HG03139 (cell line): ENCODE results near the gene CCNG1.
A peak's percentile ranks its signal among the peaks of the same experiment; 100 is the strongest.
"Not testable (repeated sequence)": the region's sequence is repeated elsewhere in the genome, so short reads cannot be mapped to it uniquely, and the experiment has no call there.

Experiments
- ATAC-seq: cut with Tn5 transposase; IDR thresholded peaks from one replicate; pipeline ENCODE4 v1.9.1; 2021; ENCODE audit not compliant: unreplicated experiment

Gene CCNG1

DNA sequence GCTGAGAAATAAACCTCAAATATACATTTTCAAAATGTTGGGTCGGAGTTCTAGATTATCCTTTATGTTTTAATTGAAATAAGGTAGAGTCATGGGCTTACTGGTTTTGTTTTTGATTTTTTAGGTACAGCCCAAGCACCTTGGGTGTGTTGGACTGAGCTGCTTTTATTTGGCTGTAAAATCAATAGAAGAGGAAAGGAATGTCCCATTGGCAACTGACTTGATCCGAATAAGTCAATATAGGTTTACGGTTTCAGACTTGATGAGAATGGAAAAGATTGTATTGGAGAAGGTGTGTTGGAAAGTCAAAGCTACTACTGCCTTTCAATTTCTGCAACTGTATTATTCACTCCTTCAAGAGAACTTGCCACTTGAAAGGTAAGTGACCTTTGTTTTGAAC, 3.6 kb downstream of the CCNG1 start:
- no peak for ATAC-seq

DNA sequence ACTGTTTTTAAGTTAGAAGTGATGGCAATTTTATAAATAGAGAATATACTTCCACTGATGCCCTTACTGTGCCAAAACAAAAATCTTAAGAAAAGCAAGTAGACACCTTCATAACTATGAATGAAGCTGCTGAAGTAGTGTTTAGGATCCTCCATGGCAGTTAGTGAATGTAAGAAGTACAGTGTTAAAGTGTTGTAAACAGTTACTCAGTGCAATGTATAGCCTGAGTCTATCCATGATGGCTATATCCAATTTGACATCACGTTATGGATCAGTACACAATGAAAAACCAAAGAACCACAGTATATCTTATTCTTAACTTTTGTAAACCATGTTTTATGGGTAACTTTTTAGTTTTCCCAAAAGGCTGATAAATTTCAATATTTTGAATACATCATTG, 7.1 kb downstream of the CCNG1 start:
- no peak for ATAC-seq

DNA sequence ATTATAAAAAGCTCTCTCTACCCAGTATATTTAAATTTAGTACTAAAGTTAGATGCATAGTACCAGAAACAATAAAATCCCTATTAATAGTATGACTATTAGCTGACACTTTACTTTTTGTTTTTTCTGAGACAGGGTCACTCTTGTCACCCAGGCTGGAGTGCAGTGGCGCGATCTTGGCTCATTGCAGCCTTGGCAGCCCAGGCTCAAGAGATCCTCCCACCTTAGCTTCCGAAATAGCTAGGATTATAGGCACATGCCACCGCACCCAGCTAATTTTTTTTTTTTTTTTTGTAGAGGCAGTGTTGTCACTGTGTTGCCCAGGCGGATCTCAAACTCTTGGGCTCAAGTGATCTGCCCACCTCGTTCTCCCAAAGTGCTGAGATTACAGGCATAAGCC, 8.0 kb downstream of the CCNG1 start:
- ATAC-seq = no peak

DNA sequence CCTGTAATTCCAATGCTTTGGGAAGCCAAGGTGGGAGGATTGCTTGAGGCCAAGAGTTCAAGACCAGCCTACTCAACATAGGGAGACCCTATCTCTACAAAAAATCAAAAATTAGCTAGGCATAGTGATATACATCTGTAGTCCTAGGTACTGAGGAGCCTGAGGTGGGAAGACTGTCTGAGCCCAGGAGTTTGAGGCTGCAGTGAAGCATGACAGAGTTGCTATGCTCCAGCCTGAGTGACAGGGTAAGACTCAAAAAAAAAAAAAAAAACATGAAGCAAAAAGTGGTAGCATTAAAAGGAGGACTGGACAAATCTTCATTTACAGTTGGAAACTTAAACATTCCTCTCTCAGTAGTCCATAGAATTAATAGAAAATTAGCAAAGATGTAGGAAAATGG, 9.8 kb downstream of the CCNG1 start:
- ATAC-seq = no peak

DNA sequence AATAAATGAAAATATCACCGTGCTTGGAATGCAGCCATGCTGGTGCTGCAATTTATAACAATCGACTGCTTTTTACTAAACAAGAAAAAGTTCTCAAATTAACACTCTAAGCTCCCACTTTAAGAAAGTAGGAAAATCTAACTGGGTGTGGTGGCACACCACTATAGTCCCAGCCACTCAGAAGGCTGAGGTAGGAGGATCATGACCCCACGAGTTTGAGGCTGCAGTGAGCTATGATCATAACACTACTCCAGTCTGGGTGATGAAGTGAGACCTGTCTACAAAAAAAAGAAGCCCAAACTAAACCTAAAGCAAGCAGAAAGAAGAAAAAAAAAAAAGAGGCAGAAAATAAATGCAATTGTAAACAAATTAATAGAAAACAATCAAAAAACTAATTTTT, 10.5 kb downstream of the CCNG1 start:
- ATAC-seq = no peak

DNA sequence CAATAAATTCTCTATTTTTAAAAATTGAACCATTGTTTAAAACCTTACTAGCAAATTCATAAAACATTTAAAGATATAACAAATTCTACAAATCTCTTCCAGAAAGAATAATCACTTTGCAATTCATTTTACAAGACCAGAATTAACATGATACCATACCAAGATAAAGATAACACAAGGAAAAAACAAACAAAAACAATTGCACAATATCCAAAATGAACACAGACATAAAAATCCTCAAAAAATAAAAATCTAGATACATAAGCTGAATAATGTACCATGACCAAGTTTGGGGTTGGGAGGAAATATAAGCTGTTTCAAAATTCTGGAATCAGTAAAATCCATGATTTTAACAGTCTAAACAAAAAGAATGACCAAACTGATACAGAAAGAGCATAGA, 11.1 kb downstream of the CCNG1 start:
- no peak for ATAC-seq

DNA sequence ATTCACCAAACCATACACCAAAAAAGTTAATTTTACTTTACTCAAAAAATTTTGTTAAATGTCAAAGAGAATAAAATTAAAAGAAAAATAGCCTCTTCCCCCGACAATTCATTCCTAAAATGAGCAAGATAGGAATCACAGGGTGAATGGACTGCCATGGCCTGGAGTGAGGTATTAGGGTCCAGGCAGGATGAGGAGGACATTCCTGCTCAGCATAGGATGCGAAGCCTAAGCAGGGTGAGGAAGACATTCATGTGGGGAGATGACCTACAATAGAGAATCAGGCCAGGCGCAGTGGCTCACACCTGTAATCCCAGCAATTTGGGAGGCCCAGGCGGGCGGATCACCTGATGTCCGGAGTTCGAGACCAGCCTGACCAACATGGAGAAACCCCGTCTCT, 14.1 kb downstream of the CCNG1 start:
- no peak for ATAC-seq

DNA sequence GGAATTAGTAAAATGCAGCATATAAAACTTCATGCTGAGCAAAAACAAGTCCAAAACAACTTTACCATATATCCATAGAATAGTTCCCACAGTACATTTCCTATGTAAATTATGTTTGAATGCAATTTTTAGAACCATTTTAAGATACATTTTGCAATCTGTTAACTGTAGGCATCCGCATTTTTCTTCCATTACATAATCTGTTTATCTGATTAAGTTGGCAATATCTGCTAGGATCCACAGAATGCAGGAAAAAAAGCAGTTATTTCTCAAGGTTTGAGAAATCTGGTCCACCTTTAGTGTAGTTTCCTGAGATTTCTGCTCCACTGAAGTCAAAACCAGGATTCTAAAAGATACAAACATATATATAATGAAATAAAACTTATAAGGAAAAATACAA, 16.3 kb downstream of the CCNG1 start:
- no peak for ATAC-seq

DNA sequence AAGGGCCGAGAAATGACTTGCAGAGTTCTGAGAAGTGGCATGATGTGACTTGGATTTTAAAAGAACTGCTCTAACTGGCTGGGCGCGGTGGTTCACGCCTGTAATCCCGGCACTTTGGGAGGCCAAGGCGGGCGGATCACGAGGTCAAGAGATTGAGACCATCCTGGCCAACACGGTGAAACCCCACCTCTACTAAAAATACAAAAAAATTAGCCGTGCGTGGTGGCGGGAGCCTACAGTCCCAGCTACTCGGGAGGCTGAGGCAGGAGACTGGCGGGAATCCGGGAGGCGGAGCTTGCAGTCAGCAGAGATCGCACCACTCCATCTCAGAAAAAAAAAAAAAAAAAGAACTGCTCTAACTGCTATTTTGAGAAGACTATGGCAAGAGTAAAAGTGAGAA, 18.0 kb downstream of the CCNG1 start:
- not testable (repeated sequence) for ATAC-seq

DNA sequence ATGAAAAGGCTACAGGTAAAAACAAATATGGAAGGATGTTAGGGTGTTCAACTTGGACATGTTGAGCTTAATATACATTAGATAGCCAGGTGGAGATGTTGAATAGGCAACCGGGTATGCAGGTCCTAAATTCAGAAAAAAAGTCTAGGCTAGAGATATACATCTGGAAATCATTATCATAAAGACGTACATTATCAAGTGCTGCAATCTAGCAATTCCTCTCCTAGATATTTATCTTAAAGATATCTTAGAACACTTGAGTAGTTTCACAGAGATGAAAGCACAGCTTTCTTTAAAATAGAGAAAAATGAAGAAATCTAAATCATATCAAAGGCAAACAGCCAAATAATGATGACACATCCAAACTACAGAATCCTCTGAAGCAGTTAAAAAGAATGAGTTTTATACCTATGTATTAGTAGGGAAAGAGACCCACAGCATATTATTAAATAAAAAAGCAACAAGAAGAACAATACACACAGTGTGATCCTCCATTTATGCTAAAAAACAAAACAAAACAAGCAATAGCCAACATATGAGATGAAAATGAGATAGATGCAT, 18.7 kb downstream of the CCNG1 start:
- no peak for ATAC-seq

DNA sequence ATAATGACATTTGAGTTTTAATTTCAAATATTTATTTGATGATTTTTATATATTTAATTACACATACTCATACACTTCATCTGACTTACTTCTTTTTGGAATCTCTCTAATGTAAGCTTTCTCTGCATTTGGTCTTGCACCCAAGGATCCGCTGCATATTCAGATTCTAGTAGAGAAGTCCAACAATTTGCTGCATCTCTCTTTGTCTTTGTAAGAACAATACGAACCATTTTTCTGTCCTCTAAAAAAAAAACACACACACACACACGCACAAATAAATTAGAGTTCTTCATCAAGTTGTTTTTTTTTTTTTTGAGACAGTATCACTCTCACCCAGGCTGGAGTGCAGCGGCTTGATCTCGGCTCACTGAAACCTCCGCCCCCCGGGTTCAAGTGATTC, 19.4 kb downstream of the CCNG1 start:
- no peak for ATAC-seq

DNA sequence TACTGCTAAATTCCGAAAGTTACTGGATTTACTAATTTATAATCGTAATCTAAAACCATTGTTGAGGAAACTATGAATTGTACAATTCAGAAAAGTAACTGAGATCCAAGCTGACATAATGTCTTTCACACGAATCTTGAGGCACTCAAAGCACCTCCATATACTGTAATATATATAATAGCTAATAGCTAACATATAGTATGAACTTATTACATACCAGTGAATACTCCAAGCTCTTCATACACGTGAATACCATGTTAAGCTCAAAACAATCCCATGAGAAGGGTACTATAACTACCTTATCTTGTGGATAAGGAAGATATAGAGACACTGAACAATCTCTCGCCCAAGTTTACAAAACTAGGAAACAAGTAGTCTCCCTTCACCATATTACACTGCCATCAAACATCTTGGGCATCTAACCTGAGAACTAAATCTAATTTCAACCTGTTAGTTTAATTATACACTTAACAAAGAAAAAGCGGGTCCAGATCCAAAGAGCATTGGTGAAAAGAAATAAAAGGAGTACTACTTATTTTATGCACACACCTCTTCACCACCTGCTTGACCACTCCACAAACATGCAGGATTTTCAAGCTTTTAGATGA, 21.5 kb downstream of the CCNG1 start:
- ATAC-seq = no peak

DNA sequence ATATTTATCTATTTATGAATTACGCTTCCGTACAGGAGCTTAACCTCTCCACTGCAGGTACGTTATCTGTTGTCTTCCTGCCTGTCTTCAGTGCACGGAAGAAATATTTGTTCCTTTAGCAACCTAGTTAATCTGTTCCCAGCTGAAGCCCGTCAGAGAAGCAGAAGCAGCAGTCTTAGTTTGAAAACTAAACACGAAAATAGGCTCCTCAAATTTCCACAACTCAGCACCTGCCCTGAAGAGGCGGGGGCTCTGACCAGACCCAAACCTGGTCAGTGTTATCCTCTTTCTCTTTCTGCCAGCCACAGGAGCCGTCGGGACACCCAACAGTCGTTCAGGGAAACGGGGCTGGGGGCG, 22.0 kb downstream of the CCNG1 start:
- peak; percentile 15 for ATAC-seq

DNA sequence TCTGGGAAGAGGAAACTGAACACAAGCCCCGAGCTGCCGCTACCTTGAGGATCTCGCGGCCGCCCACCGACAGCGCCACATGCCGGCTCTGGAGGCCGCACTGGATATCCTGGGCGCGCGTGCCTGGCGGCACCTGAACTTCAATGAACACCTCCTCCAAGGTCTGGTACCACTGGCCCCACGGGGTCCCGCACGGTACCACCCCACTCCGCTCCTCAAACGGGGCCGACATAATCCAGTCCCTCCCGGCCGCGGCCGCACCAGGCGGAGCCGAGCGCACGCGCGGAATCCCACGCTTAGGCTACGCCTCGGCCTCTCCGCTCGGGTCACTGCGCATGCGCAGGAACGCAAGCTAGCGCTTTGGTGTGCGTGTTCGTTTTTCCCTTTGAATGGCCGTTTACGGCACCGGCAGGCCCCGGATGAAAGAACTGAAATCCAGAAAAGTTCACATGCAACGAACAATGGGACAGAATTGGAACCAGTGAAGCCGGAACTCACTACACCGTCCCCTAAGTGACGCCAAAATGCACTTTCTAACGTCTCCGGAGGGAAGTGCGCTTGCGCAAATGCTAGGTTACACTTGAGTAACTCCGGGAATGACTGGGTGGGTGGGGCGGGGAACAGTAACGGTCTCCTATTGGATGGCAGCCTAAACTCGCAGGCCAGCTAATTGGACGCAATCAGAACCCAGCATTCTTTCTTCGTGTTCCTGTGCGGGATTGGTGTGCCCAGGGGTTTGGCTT, 22.6 kb downstream of the CCNG1 start, which contains the start of gene NUDCD2:
NUDCD2 (minus strand) TSS at position 284 of the 743 bp plus-strand sequence; CDS start at position 232, 52 bp downstream.
- peak; percentile 83 for ATAC-seq

DNA sequence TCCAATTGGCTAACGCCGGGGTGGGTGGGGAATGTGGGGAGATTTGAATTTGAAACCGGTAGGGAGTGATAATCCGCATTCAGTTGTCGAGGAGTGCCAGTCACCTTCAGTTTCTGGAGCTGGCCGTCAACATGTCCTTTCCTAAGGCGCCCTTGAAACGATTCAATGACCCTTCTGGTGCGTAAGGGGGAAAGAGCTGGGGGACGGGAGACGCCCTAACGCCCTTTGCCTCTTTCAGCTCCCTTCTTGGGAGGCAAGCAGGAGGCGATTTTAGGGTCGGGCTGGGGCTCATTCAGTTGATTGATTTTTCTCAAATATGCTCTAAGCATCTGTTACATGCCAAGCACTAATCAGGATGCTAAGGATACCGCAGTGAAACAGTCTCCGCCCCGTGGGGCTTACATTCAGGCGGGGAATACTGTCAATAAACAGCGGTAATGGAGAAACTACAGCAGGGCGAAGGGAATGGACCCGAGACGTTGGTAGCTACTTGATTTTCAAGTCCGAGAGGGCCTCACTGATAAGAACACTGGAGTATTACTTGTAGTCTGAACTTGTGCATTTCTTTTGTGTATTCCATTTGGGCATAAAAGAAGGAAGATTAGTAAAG, 23.3 kb downstream of the CCNG1 start, which contains the start of gene HMMR:
HMMR (plus strand) TSS at position 71 of the 610 bp plus-strand sequence; CDS start at position 132, 61 bp downstream.
- no peak for ATAC-seq

DNA sequence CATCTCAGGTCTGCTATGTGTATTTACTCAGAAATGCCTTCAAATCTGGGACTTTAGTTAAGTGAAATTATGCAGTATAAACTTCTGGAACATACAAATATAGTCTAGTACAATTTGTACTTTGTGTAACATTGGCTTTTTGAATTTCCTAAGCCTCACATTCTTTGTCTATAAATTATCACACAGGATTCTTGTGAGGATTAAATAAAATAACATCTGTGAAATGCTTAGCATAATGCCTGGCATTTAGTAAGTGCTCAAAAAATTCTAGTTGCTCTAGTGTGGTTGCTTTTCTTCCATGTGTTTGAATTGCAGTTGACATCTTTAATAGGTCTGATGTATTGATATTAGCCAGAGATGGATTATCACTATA, 25.7 kb downstream of the CCNG1 start:
- ATAC-seq = no peak

DNA sequence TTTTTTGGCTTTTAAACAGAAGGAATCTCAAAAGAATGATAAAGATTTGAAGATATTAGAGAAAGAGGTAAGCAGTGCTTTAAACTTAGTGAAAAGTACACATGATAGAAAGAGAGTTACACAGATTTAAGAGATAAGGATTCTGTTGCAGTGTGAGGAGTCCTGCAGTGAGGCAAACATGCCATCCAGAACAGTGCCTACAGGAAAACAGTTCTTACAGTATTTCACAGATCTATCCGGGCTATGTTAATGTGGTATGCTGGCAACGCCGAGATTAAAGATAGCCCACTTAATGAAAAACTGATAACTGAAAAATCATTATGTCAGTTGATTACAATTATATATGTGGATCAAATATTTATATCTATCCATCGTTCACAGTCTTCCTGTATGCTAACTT, 30.3 kb downstream of the CCNG1 start:
- ATAC-seq = no peak

DNA sequence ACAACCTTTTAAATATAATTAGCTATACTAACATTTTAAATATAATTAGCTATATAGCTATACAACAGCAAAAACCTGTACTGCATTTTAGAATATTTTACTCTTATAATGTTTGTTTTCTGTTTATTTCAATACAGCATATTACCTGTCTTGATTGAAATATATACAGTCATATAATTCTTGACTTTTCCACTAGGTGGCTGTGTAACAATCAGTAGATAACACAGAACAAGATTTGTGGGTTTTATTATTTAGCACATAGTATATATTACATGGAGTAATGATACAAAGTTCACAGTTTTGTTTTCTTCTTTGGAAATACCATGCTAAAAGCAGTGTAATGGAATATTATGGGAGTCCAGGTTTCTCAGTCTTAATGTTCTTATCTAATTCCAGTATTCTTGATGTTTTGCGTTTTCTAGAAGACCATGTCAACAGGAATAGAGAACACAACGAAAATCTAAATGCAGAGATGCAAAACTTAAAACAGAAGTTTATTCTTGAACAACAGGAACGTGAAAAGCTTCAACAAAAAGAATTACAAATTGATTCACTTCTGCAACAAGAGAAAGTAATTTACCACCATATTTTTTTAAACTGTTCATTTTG, 36.3 kb downstream of the CCNG1 start:
- peak; percentile 83 for ATAC-seq

DNA sequence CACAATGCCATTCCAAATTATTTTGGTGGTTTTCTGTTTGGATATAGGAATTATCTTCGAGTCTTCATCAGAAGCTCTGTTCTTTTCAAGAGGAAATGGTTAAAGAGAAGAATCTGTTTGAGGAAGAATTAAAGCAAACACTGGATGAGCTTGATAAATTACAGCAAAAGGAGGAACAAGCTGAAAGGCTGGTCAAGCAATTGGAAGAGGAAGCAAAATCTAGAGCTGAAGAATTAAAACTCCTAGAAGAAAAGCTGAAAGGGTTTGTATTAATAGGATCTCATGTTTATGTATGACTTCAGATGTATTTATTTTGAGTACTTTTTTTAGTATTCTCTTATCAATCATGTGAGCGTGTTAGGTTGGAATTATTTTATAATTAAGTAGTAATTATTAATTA, 38.0 kb downstream of the CCNG1 start:
- ATAC-seq = no peak

DNA sequence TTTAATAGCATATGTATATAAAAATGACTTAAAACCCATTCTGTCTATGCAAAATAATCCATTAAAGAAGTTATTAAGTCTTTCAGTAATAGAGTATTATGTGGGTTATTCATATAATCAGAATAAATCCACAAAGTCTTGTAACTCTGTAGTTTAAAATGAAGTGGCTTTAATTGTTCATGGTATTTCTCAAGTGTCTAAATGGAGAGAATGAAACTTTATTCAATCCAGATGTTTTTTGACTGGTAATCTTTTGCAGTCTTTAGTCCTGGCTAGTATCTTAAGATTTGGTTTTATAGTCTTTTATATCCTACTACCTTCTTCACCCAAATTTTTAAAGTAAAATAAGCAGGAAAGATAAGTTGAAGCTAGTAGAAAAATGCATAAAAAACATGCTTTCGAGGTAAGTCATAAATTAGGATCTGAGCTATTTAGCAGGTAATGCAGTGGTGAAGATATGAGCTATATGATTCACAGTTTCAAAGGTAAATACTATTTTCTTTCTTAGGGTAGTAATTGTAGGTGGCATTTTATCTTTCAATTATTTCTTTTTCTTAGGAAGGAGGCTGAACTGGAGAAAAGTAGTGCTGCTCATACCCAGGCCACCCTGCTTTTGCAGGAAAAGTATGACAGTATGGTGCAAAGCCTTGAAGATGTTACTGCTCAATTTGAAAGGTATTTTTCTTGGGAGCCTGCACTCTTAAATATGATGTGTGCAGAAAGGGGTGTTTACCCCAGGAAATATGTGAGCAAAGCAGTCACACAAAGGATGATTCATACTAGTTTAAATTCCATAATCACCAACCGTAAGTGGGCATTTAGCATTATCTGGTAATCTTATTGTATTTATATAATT, 41.0 kb downstream of the CCNG1 start:
- no peak for ATAC-seq

DNA sequence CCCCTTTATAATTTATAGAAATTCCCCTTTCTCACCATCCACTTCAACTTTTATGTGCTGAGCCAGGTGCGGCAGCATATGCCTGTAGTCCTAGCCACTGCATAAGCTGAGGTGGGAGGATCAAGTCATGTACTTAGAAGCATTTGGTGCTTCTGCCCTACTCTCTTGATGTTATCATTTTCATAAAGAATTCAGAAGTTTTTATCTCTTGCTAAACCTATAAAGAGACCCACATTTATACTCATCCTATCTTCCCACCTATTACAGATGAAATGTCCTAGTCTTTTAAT, 41.5 kb downstream of the CCNG1 start:
- ATAC-seq = no peak
